IMR-90 (cell line): Measurements from ENCODE around the gene CSNK2A3. TPM values are rescaled to one million over a fixed set of nuclear protein-coding genes. Genes with fewer than 3 reads are reported as not detected.

Experiments
- ATAC-seq: fragments of 200-7000 bp; cut with Tn5 transposase; 2 replicates; pipeline ENCODE4 v1.9.1; 2020; ENCODE audit warnings: low read depth, mild to moderate bottlenecking, moderate library complexity
- BruUV-seq: library from RNA; stranded (reverse); fragments of 400-500 nt; replicated peaks from 2 replicates; lab custom pipeline; 2021; lab: Mats Ljungman, UMichigan
- CTCF ChIA-PET: fragments of 300-600 bp; formaldehyde crosslinking; extraction: SDS; loops from one replicate; lab custom pipeline; 2021; ENCODE audit warnings: antibody characterized with exemption; lab: Yijun Ruan, JAX
- POLR2A ChIA-PET: fragments of 300-600 bp; sonication (Branson Sonifier 250); formaldehyde crosslinking; loops from one replicate; lab custom pipeline; 2022; ENCODE audit warnings: antibody characterized with exemption; ENCODE audit not compliant: unreplicated experiment; lab: Charles Lee
- DNase-seq: peaks from one replicate; pipeline ENCODE4 v3.0.0; 2013
- H2AFZ ChIP-seq: replicated peaks from 2 replicates; pipeline ENCODE3; 2013; ENCODE audit warnings: low read length, mild to moderate bottlenecking; ENCODE audit not compliant: poor library complexity
- H2AK5ac ChIP-seq: 2 replicates; pipeline ENCODE4 v1.6.1; 2013; ENCODE audit warnings: low read depth, low read length, inconsistent platforms
- H2AK9ac ChIP-seq: replicated peaks from 2 replicates; pipeline ENCODE3; 2013; ENCODE audit warnings: mild to moderate bottlenecking, low read depth, low read length, moderate library complexity; ENCODE audit not compliant: poor library complexity
- H2BK120ac ChIP-seq: 2 replicates; pipeline ENCODE4 v1.6.1; 2013; ENCODE audit warnings: low read depth, low read length, inconsistent platforms
- H2BK15ac ChIP-seq: 3 replicates; pipeline ENCODE4 v1.6.1; 2013; ENCODE audit warnings: low read depth, low read length, inconsistent platforms
- H2BK20ac ChIP-seq: 2 replicates; pipeline ENCODE4 v1.6.1; 2013; ENCODE audit warnings: low read depth, mild to moderate bottlenecking, inconsistent platforms, low read length, moderate library complexity
- H2BK5ac ChIP-seq: 2 replicates; pipeline ENCODE4 v1.6.1; 2013; ENCODE audit warnings: mild to moderate bottlenecking, low read depth, low read length, inconsistent platforms; ENCODE audit not compliant: poor library complexity, severe bottlenecking
- H3K14ac ChIP-seq: replicated peaks from 2 replicates; pipeline ENCODE4 v1.6.1; 2013; ENCODE audit warnings: low read depth, low read length, inconsistent platforms
- H3K18ac ChIP-seq: 2 replicates; pipeline ENCODE4 v1.6.1; 2013; ENCODE audit warnings: low read depth, low read length, control low read depth
- H3K23ac ChIP-seq: 2 replicates; pipeline ENCODE4 v1.6.1; 2013; ENCODE audit warnings: low read depth, low read length, inconsistent platforms
- H3K27ac ChIP-seq: 2 replicates; pipeline ENCODE4 v1.5.1; 2013; ENCODE audit warnings: mild to moderate bottlenecking, control low read depth, low read length; ENCODE audit not compliant: insufficient read depth
- H3K27me3 ChIP-seq: 2 replicates; pipeline ENCODE4 v1.6.1; 2013; ENCODE audit warnings: low read length; ENCODE audit not compliant: control insufficient read depth, insufficient read depth
- H3K36me3 ChIP-seq: 2 replicates; pipeline ENCODE4 v1.6.1; 2013; ENCODE audit warnings: low read length, mixed read lengths; ENCODE audit not compliant: control insufficient read depth, insufficient read depth
- H3K4ac ChIP-seq: 2 replicates; pipeline ENCODE4 v1.6.1; 2013; ENCODE audit warnings: low read depth, low read length, inconsistent platforms
- H3K4me1 ChIP-seq: 2 replicates; pipeline ENCODE4 v1.6.1; 2013; ENCODE audit warnings: low read length, mixed read lengths; ENCODE audit not compliant: control insufficient read depth, insufficient read depth
- H3K4me2 ChIP-seq: 2 replicates; pipeline ENCODE4 v1.6.1; 2013; ENCODE audit warnings: low read depth, mild to moderate bottlenecking, control low read depth, low read length, moderate library complexity
- H3K4me3 ChIP-seq: 2 replicates; pipeline ENCODE4 v1.5.1; 2013; ENCODE audit warnings: low read depth, mild to moderate bottlenecking, control low read depth, low read length, moderate library complexity; ENCODE audit not compliant: insufficient read depth
- H3K56ac ChIP-seq: 2 replicates; pipeline ENCODE4 v1.6.1; 2013; ENCODE audit warnings: low read length, inconsistent platforms; ENCODE audit not compliant: insufficient read depth; ENCODE audit errors: extremely low read depth
- H3K79me1 ChIP-seq, 2 experiments: 2 replicates each; pipeline ENCODE4 v1.6.1; 2013; ENCODE audit warnings: low read length in 2 of 2, inconsistent platforms in 1 of 2, low read depth in 1 of 2
- H3K9ac ChIP-seq: 2 replicates; pipeline ENCODE4 v1.6.1; 2013; ENCODE audit warnings: low read depth, low read length, control low read depth
- H3K9me1 ChIP-seq: 2 replicates; pipeline ENCODE4 v1.6.1; 2013; ENCODE audit warnings: low read length, inconsistent platforms; ENCODE audit not compliant: insufficient read depth
- H3K9me3 ChIP-seq: 2 replicates; pipeline ENCODE4 v1.6.1; 2013; ENCODE audit warnings: low read length; ENCODE audit not compliant: control insufficient read depth, insufficient read depth
- H4K20me1 ChIP-seq: 2 replicates; pipeline ENCODE4 v1.6.1; 2013; ENCODE audit warnings: low read length, inconsistent platforms; ENCODE audit not compliant: insufficient read depth
- H4K5ac ChIP-seq: 2 replicates; pipeline ENCODE4 v1.6.1; 2013; ENCODE audit warnings: mild to moderate bottlenecking, low read depth, low read length, control low read depth
- H4K8ac ChIP-seq, 2 experiments: 2 replicates each; pipeline ENCODE4 v1.6.1; 2013; ENCODE audit warnings: low read depth in 2 of 2, low read length in 2 of 2, control low read depth in 1 of 2, inconsistent platforms in 1 of 2
- H4K91ac ChIP-seq: 2 replicates; pipeline ENCODE4 v1.6.1; 2013; ENCODE audit warnings: low read depth, low read length, inconsistent platforms; ENCODE audit not compliant: insufficient read depth
- BHLHE40 ChIP-seq: fragments of 150-350 bp; IDR thresholded peaks from 2 replicates; pipeline ENCODE4 v1.6.1; 2016; ENCODE audit warnings: mild to moderate bottlenecking, low read depth, low read length
- CEBPB ChIP-seq: IDR thresholded peaks from 2 replicates; pipeline ENCODE4 v1.6.1; 2012; ENCODE audit warnings: low read depth, low read length, improper control_type of control experiment
- CHD1 ChIP-seq: IDR thresholded peaks from 2 replicates; pipeline ENCODE4 v1.6.1; 2012; ENCODE audit warnings: low read depth, low read length, improper control_type of control experiment
- CTCF ChIP-seq: conservative IDR thresholded peaks from 2 replicates; pipeline ENCODE4 v1.5.1; 2012; ENCODE audit warnings: mild to moderate bottlenecking, low read depth, low read length, improper control_type of control experiment
- FOS ChIP-seq: fragments of 150-350 bp; IDR thresholded peaks from 2 replicates; pipeline ENCODE4 v1.6.1; 2016; ENCODE audit warnings: low read depth, low read length
- MAFK ChIP-seq: IDR thresholded peaks from 2 replicates; pipeline ENCODE4 v1.6.1; 2012; ENCODE audit warnings: low read depth, low read length, improper control_type of control experiment
- MAZ ChIP-seq: IDR thresholded peaks from 2 replicates; pipeline ENCODE4 v1.6.1; 2012; ENCODE audit warnings: low read depth, mild to moderate bottlenecking, low read length, improper control_type of control experiment, moderate library complexity, borderline replicate concordance
- MXI1 ChIP-seq: IDR thresholded peaks from 2 replicates; pipeline ENCODE4 v1.6.1; 2012; ENCODE audit warnings: low read depth, mild to moderate bottlenecking, low read length, moderate library complexity, borderline replicate concordance
- NFE2L2 ChIP-seq: fragments of 150-350 bp; IDR thresholded peaks from 2 replicates; pipeline ENCODE4 v1.6.1; 2016; ENCODE audit warnings: low read depth, mild to moderate bottlenecking, low read length
- POLR2A ChIP-seq: IDR thresholded peaks from 2 replicates; pipeline ENCODE4 v1.6.1; 2012; ENCODE audit warnings: mild to moderate bottlenecking, low read depth, low read length
- RAD21 ChIP-seq: IDR thresholded peaks from 2 replicates; pipeline ENCODE4 v1.6.1; 2012; ENCODE audit warnings: low read length, improper control_type of control experiment
- RCOR1 ChIP-seq: IDR thresholded peaks from 2 replicates; pipeline ENCODE4 v1.6.1; 2012; ENCODE audit warnings: mild to moderate bottlenecking, low read length, improper control_type of control experiment; ENCODE audit not compliant: insufficient replicate concordance
- RFX5 ChIP-seq: IDR thresholded peaks from 2 replicates; pipeline ENCODE4 v1.8.0; 2012; ENCODE audit warnings: low read depth, mild to moderate bottlenecking, low read length, moderate library complexity
- SMC3 ChIP-seq: fragments of 150-350 bp; IDR thresholded peaks from 2 replicates; pipeline ENCODE4 v1.6.1; 2016; ENCODE audit warnings: low read depth, mild to moderate bottlenecking, antibody characterized with exemption, low read length, moderate library complexity
- USF2 ChIP-seq: fragments of 150-350 bp; IDR thresholded peaks from 2 replicates; pipeline ENCODE4 v1.6.1; 2017; ENCODE audit warnings: mild to moderate bottlenecking, antibody characterized with exemption, low read length, low read depth
- WGBS, 2 experiments: methylation state at CpG; one replicate each; pipeline versions ENCODE4 v1.1.5 to v1.1.7; 2013; ENCODE audit warnings: missing lambda C conversion rate in 2 of 2; ENCODE audit not compliant: insufficient read length in 1 of 2; ENCODE audit errors: extremely low coverage in 2 of 2; 5-methylcytosine and 5-hydroxymethylcytosine counted together
- dilution Hi-C: fragments of 300-500 bp; cut with HindIII; formaldehyde crosslinking; loops from one replicate; pipeline ENCODE4 v1.14.3; 2018; ENCODE audit warnings: low sequenced_read_pairs; ENCODE audit not compliant: unreplicated experiment
- in situ Hi-C: fragments of 300-500 bp; cut with MboI; formaldehyde crosslinking; loops from 3 replicates; pipeline ENCODE4 v1.14.3; 2019; ENCODE audit warnings: low sequenced_read_pairs, inconsistent platforms, mixed read lengths
- intact Hi-C: fragments of 100-400 bp; cut with micrococcal nuclease; formaldehyde crosslinking; loops from 2 replicates; pipeline ENCODE4 v1.10.0; 2022
- polyA plus RNA-seq, 3 experiments: library from polyadenylated mRNA; depleted of rRNA; stranded (reverse); fragments of >200 nt; gene quantifications; 2 replicates each; pipeline ENCODE4 v1.2.3, GENCODE V29; 2012; ENCODE audit warnings: low replicate concordance in 1 of 3
- total RNA-seq: library from RNA; depleted of rRNA; stranded (reverse); fragments of >200 nt; gene quantifications from 2 replicates; pipeline ENCODE4 v1.2.3, GENCODE V29; 2012
- TF ChIP-seq, protein P1 (sequence below): fragments of 150-350 bp; IDR thresholded peaks from 2 replicates; pipeline ENCODE4 v1.6.1; 2016; ENCODE audit warnings: low read depth, mild to moderate bottlenecking, low read length, moderate library complexity, borderline replicate concordance

Gene CSNK2A3
- total and polyA plus RNA-seq, 2 of the 4 experiments (the other 2 are of a cell fraction): 1.2 to 3.2 TPM

- Histone ChIP-seq H3K4me2 (no peak overlapping the region), H3K9me1 (no peaks in the 10 kb centered on the region), H2BK20ac (no peak overlapping the region), H4K8ac (no peak overlapping the region), H3K27me3 (peaks cover 3% of the 10 kb centered on the region; the same call in 1 of the 2 replicates), H3K4me1 (no peaks in the 10 kb centered on the region), H2BK15ac (no peak overlapping the region), H3K79me1 (no peaks in the 10 kb centered on the region), H2AK9ac (no peak overlapping the region), H3K36me3 (no peaks in the 10 kb centered on the region), H3K9me3 (no peaks in the 10 kb centered on the region), H3K56ac (no peak overlapping the region), H3K27ac (no peak overlapping the region), H2AFZ (no peak overlapping the region), H3K4me3 (no peak overlapping the region), H2BK120ac (no peak overlapping the region), H3K18ac (no peak overlapping the region), H4K91ac (no peak overlapping the region), H3K14ac (no peak overlapping the region), H2BK5ac (no peak overlapping the region), H3K23ac (no peak overlapping the region), H3K9ac (no peak overlapping the region), H4K20me1 (no peaks in the 10 kb centered on the region), H3K4ac (no peak overlapping the region), H4K5ac (no peak overlapping the region), H2AK5ac (no peak overlapping the region)
- in situ Hi-C loops (no loop called here), dilution Hi-C loops (no loop called here), intact Hi-C loops (no loop called here)
- 40% methylated on average over 2 of the region's 5 CpGs; no CpG with 5 or more reads in 1 of the 2 experiments for WGBS, 2 experiments
- CTCF ChIA-PET: interaction anchor here (0.7 kb wide), 1 partner anchor 13 kb away, joined by 3 read pairs; no protein-coding TSS in a partner anchor
- ATAC-seq: no peak
- DNase-seq: no peak
- no TSS peak for BruUV-seq
- POLR2A ChIA-PET: no interaction called here
- no peak for TF ChIP-seq NFE2L2
- TF ChIP-seq MAFK: no peak
- no peak for TF ChIP-seq MAZ
- TF ChIP-seq CTCF: no peak
- TF ChIP-seq SMC3: no peak
- no peak for TF ChIP-seq RFX5
- TF ChIP-seq RAD21: no peak
- no peak for TF ChIP-seq POLR2A
- no peak for TF ChIP-seq BHLHE40
- TF ChIP-seq USF2: no peak
- no peak for TF ChIP-seq MXI1
- no peak for TF ChIP-seq CHD1
- TF ChIP-seq FOS: no peak
- TF ChIP-seq, protein P1, sequence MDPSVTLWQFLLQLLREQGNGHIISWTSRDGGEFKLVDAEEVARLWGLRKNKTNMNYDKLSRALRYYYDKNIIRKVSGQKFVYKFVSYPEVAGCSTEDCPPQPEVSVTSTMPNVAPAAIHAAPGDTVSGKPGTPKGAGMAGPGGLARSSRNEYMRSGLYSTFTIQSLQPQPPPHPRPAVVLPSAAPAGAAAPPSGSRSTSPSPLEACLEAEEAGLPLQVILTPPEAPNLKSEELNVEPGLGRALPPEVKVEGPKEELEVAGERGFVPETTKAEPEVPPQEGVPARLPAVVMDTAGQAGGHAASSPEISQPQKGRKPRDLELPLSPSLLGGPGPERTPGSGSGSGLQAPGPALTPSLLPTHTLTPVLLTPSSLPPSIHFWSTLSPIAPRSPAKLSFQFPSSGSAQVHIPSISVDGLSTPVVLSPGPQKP: no peak
- no peak for TF ChIP-seq CEBPB
- TF ChIP-seq RCOR1: no peak
Measured at GRCh38 chr11:11373934-11374333, 20.9 kb upstream of the CSNK2A3 start.
